C4-2B (cell line): Measurements from ENCODE around the gene OPCML.

Experiments used
- H3K27ac ChIP-seq: fragments of 450-650 bp; 2 replicates; pipeline ENCODE4 v1.5.1; 2017
- CTCF ChIP-seq: fragments of 450-650 bp; conservative IDR thresholded peaks from 2 replicates; pipeline ENCODE4 v1.5.1; 2017; ENCODE audit warnings: mild to moderate bottlenecking
- ZFX ChIP-seq: fragments of 450-650 bp; IDR thresholded peaks from 2 replicates; pipeline ENCODE4 v1.6.1; 2017

OPCML gene

GRCh38 chr11:133331031-133331430 lies 201.3 kb downstream of the OPCML start:
- H3K27ac ChIP-seq: no peak overlapping the region
- TF ChIP-seq ZFX (no peak), CTCF (no peak)

- no peak overlapping the region for H3K27ac ChIP-seq
- TF ChIP-seq ZFX: no peak
- no peak for TF ChIP-seq CTCF
These were observed 205.5 kb downstream of the OPCML start for GRCh38 chr11:133326849-133327248.

GRCh38 chr11:133326332-133326731 lies 206.0 kb downstream of the OPCML start:
- TF ChIP-seq ZFX: no peak
- TF ChIP-seq CTCF: no peak
- H3K27ac ChIP-seq: no peak overlapping the region

GRCh38 chr11:133325711-133326110 lies 206.6 kb downstream of the OPCML start:
- TF ChIP-seq CTCF (no peak), ZFX (no peak)

DNA sequence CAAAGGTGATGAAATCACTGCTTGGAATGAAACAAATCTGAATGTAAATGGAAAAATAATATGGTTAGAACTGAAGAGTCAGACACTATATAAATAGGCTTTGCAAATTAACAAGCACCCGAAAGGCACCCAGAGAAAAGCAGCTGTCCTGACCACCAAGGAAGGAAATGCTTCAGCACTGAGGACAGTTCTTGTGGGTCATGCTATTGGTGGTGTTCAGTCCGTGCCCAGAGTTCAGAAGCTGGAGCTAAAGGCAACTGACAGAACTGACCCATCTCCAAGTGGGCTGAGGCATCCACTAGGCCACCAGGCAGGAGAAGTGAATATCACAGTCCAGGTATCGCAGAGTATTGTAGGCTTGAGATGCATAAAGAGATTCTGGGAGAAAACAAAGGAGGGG lies 208.9 kb downstream of the OPCML start:
- no peak for TF ChIP-seq CTCF
- TF ChIP-seq ZFX: no peak
- no peak overlapping the region for H3K27ac ChIP-seq

More at GRCh38 chr11:133325711-133326110, 206.6 kb downstream of the OPCML start:
- H3K27ac ChIP-seq: no peak overlapping the region

GRCh38 chr11:133318221-133318620 lies 214.1 kb downstream of the OPCML start:
- TF ChIP-seq ZFX (no peak), CTCF (no peak)
- H3K27ac ChIP-seq: no peak overlapping the region

DNA sequence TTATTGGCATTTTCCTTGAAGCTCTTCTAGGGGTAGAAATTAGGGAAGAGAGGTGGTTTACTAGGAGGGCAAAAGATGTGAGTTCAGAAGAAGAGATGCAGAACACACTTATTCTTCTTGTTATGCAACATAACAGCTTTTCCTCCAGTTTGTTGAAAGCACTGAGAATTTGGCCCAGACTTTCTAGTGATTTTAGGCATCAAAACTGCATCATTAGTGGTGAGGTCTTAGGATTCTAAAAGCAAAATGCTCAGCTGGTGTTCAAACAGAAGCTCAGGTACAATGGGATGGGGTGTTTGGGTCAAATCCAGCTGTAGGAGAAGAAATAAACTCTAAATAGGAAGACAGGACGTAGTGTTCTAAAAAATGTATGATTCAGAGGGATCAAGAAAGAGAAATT lies 221.1 kb downstream of the OPCML start:
- no peak overlapping the region for H3K27ac ChIP-seq
- TF ChIP-seq ZFX (no peak), CTCF (no peak)
